Breast epithelium (tissue), 3 donors: ENCODE measurements around the gene FBLN1.

Experiments
- POLR2AphosphoS5 ChIP-seq, 3 donors: sonication (generic); formaldehyde crosslinking; IDR thresholded peaks; one replicate each; pipeline ENCODE4 v1.6.1; 2017; ENCODE audit warnings: antibody characterized with exemption in 3 of 3
- TF ChIP-seq, protein P1 (sequence below), 3 donors: fragments of 450-650 bp; IDR thresholded peaks; one replicate each; pipeline ENCODE4 v1.5.1; 2016 to 2017; ENCODE audit warnings: antibody characterized with exemption in 3 of 3, mild to moderate bottlenecking in 3 of 3, moderate library complexity in 3 of 3

GRCh38 chr22:45502215-45503049 is at the start of gene FBLN1:
- TF ChIP-seq, protein P1, sequence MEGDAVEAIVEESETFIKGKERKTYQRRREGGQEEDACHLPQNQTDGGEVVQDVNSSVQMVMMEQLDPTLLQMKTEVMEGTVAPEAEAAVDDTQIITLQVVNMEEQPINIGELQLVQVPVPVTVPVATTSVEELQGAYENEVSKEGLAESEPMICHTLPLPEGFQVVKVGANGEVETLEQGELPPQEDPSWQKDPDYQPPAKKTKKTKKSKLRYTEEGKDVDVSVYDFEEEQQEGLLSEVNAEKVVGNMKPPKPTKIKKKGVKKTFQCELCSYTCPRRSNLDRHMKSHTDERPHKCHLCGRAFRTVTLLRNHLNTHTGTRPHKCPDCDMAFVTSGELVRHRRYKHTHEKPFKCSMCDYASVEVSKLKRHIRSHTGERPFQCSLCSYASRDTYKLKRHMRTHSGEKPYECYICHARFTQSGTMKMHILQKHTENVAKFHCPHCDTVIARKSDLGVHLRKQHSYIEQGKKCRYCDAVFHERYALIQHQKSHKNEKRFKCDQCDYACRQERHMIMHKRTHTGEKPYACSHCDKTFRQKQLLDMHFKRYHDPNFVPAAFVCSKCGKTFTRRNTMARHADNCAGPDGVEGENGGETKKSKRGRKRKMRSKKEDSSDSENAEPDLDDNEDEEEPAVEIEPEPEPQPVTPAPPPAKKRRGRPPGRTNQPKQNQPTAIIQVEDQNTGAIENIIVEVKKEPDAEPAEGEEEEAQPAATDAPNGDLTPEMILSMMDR (IDR thresholded peaks at IDR 0.05) = no peak
- TF ChIP-seq POLR2AphosphoS5 (IDR thresholded peaks at IDR 0.05) = peak in 2 of 3 donors; percentile 45 to 59
